A549 (cell line): ENCODE results near the gene GAS7. TPM values are rescaled to one million over a fixed set of nuclear protein-coding genes. Genes with fewer than 3 reads are reported as not detected.
"Not testable (repeated sequence)": the region's sequence is repeated elsewhere in the genome, so short reads cannot be mapped to it uniquely, and the experiment has no call there.

Experiments
- ATAC-seq, 2 experiments: fragments of 200-7000 bp in 1 of 2; fragments of >200 bp in 1 of 2; cut with Nextera tagmentation in 1 of 2; cut with Tn5 transposase in 1 of 2; 3 replicates each; pipeline versions ENCODE4 v1.8.0 to v1.9.1; 2018 to 2020; ENCODE audit warnings: mild to moderate bottlenecking in 1 of 2, moderate library complexity in 1 of 2
- CTCF ChIA-PET: fragments of 300-600 bp; sonication (Branson Sonifier 250); formaldehyde crosslinking; extraction: SDS; loops from one replicate; lab custom pipeline; 2021; ENCODE audit warnings: antibody characterized with exemption, inconsistent platforms; lab: Yijun Ruan, JAX
- POLR2A ChIA-PET: fragments of 350-600 bp; formaldehyde crosslinking; extraction: SDS; loops from one replicate; lab custom pipeline; 2021; ENCODE audit warnings: antibody characterized with exemption, inconsistent platforms; lab: Yijun Ruan, JAX
- DNase-seq, 2 experiments: peaks; one replicate each; pipeline versions ENCODE4 v3.0.0 to v3.0.0-alpha.2; 2011 to 2016; ENCODE audit warnings: low read depth in 1 of 2, low spot score in 1 of 2
- FAIRE-seq: peaks from 2 replicates; lab custom pipeline; 2011; peaks lifted over from hg19 to GRCh38; lab: Jason Lieb, UNC
- H3K27ac ChIP-seq, 2 experiments: fragments of >200 bp; sonication (Bioruptor Twin); formaldehyde crosslinking; 3 replicates each; pipeline ENCODE4 v1.5.1; 2016 to 2017
- H3K4me1 ChIP-seq: fragments of >200 bp; sonication (Bioruptor Twin); formaldehyde crosslinking; 3 replicates; pipeline ENCODE4 v1.6.1; 2016
- H3K4me2 ChIP-seq: fragments of >200 bp; sonication (Bioruptor Twin); formaldehyde crosslinking; 3 replicates; pipeline ENCODE4 v1.6.1; 2016
- H3K4me3 ChIP-seq: fragments of >200 bp; sonication (Bioruptor Twin); formaldehyde crosslinking; 3 replicates; pipeline ENCODE4 v1.5.1; 2016
- H3K9me3 ChIP-seq: fragments of >200 bp; sonication (Bioruptor Twin); formaldehyde crosslinking; 3 replicates; pipeline ENCODE4 v1.6.1; 2016
- ATOH8 ChIP-seq: fragments of 250-450 bp; sonication (Bioruptor Pico); IDR thresholded peaks from 2 replicates; pipeline ENCODE4 v1.5.0; 2020; ENCODE audit warnings: low read depth, mild to moderate bottlenecking, moderate library complexity
- CHD2 ChIP-seq: fragments of 150-350 bp; IDR thresholded peaks from 2 replicates; pipeline ENCODE4 v1.6.1; 2014; ENCODE audit warnings: low read length; ENCODE audit not compliant: partially characterized antibody
- EP300 ChIP-seq, 2 experiments: fragments of >200 bp; sonication (Bioruptor Twin); formaldehyde crosslinking; IDR thresholded peaks; 2 replicates in 1 of 2; 3 replicates in 1 of 2; pipeline ENCODE4 v1.6.1; 2016 to 2017
- ESRRA ChIP-seq: fragments of 150-350 bp; IDR thresholded peaks from 2 replicates; pipeline ENCODE4 v1.6.1; 2014; ENCODE audit warnings: mild to moderate bottlenecking, low read length, borderline replicate concordance
- FOSL2 ChIP-seq, 2 experiments: fragments of 450-650 bp in 1 of 2; fragments of >200 bp in 1 of 2; sonication (Bioruptor Twin) in 1 of 2; formaldehyde crosslinking; IDR thresholded peaks; 2 replicates each; pipeline versions ENCODE4 v1.5.0 to v1.6.1; 2016 to 2020; ENCODE audit warnings: mild to moderate bottlenecking in 1 of 2, moderate library complexity in 1 of 2
- FOXS1 ChIP-seq: fragments of 250-450 bp; sonication (Bioruptor Pico); IDR thresholded peaks from 2 replicates; pipeline ENCODE4 v1.5.0; 2020; ENCODE audit warnings: mild to moderate bottlenecking, moderate library complexity
- GATA3 ChIP-seq: IDR thresholded peaks from 2 replicates; pipeline ENCODE4 v1.6.1; 2012; ENCODE audit warnings: borderline replicate concordance
- HEYL ChIP-seq: fragments of 250-450 bp; sonication (Bioruptor Pico); IDR thresholded peaks from 2 replicates; pipeline ENCODE4 v1.8.0; 2021; ENCODE audit warnings: mild to moderate bottlenecking, moderate library complexity
- HOXA7 ChIP-seq: fragments of 250-450 bp; sonication (Bioruptor Pico); IDR thresholded peaks from 2 replicates; pipeline ENCODE4 v1.5.0; 2020; ENCODE audit warnings: mild to moderate bottlenecking, moderate library complexity
- JUN ChIP-seq, 2 experiments: fragments of >200 bp; sonication (Bioruptor Twin); formaldehyde crosslinking; IDR thresholded peaks; 2 replicates in 1 of 2; 3 replicates in 1 of 2; pipeline ENCODE4 v1.6.1; 2016 to 2017
- JUNB ChIP-seq: fragments of >200 bp; sonication (Bioruptor Twin); formaldehyde crosslinking; IDR thresholded peaks from 2 replicates; pipeline ENCODE4 v1.6.1; 2016
- KDM1A ChIP-seq: fragments of 200-600 bp; sonication (generic); IDR thresholded peaks from 2 replicates; pipeline ENCODE4 v1.6.1; 2016; ENCODE audit warnings: low read depth, mild to moderate bottlenecking
- MAFK ChIP-seq: fragments of 450-650 bp; IDR thresholded peaks from 2 replicates; pipeline ENCODE4 v1.6.1; 2014; ENCODE audit not compliant: partially characterized antibody
- MYC ChIP-seq: IDR thresholded peaks from 2 replicates; pipeline ENCODE4 v1.6.1; 2012; ENCODE audit warnings: mild to moderate bottlenecking, inconsistent platforms, low read length, improper control_type of control experiment, borderline replicate concordance
- NFE2L2 ChIP-seq: fragments of 150-350 bp; conservative IDR thresholded peaks from 2 replicates; pipeline ENCODE4 v1.6.1; 2014; ENCODE audit warnings: low read length
- NR3C1 ChIP-seq: fragments of >200 bp; sonication (Bioruptor Twin); formaldehyde crosslinking; IDR thresholded peaks from 3 replicates; pipeline ENCODE4 v1.6.1; 2017
- PHF8 ChIP-seq: fragments of 200-600 bp; sonication (generic); IDR thresholded peaks from 2 replicates; pipeline ENCODE4 v1.6.1; 2016; ENCODE audit warnings: low read depth, mild to moderate bottlenecking, antibody characterized with exemption, moderate library complexity, borderline replicate concordance
- TP53 ChIP-seq: fragments of 250-450 bp; sonication (Bioruptor Pico); IDR thresholded peaks from 2 replicates; pipeline ENCODE4 v1.5.0; 2021; ENCODE audit warnings: mild to moderate bottlenecking, moderate library complexity
- ZC3H11A ChIP-seq: fragments of 450-650 bp; IDR thresholded peaks from 2 replicates; pipeline ENCODE4 v1.6.1; 2014; ENCODE audit warnings: antibody characterized with exemption, mild to moderate bottlenecking
- WGBS: methylation state at CpG from one replicate; pipeline ENCODE4 v1.1.6; 2017; ENCODE audit errors: missing lambda C conversion rate; 5-methylcytosine and 5-hydroxymethylcytosine counted together
- polyA plus RNA-seq, 4 experiments: library from polyadenylated mRNA; depleted of rRNA in 3 of 4; stranded (reverse); fragments of >200 nt; fragmentation: RNase III in 1 of 4; extraction: RNeasy Plus Mini Kit Qiagen cat#74134 plus additional on column Dnase treatment in 1 of 4; gene quantifications; 2 replicates in 3 of 4; 3 replicates in 1 of 4; pipeline ENCODE4 v1.2.3, GENCODE V29; 2011 to 2017
- TF ChIP-seq, protein P1 (sequence below): fragments of >200 bp; sonication (Bioruptor Twin); formaldehyde crosslinking; IDR thresholded peaks from 2 replicates; pipeline ENCODE4 v1.6.1; 2016
- TF ChIP-seq, protein P2 (sequence below): IDR thresholded peaks from 2 replicates; pipeline ENCODE4 v1.6.1; 2012

The GAS7 gene
- polyA plus RNA-seq, 2 of the 4 experiments (the other 2 are of a cell fraction): 1.3 to 1.5 TPM

- POLR2A ChIA-PET: no interaction called here
- Histone ChIP-seq H3K4me1 (peaks cover 17% of the 10 kb centered on the region; the same call in 2 of the 3 replicates), H3K9me3 (peaks cover 9% of the 10 kb centered on the region; the same call in 1 of the 3 replicates), H3K4me2 (no peak overlapping the region), H3K27ac (no peak overlapping the region), H3K4me3 (no peak overlapping the region)
- no peak for DNase-seq
- no peak for FAIRE-seq
- CTCF ChIA-PET: interaction anchor here (1.3 kb wide), 1 partner anchor 44 kb away, joined by 3 read pairs; no protein-coding TSS in a partner anchor
- no peak for TF ChIP-seq NFE2L2
- TF ChIP-seq FOXS1 (CRISPR knock-in tag): no peak
- no peak for ATAC-seq
- WGBS: 62% methylated on average over 8 of the region's 8 CpGs
These were observed 101.8 kb downstream of the GAS7 start for GRCh38 chr17:10096596-10096995.

GRCh38 chr17:10095295-10095694 lies 103.1 kb downstream of the GAS7 start:
- Histone ChIP-seq H3K27ac (peak overlapping the region in 1 of 2 experiments; percentile 16; a peak in 1 of 6 replicates), H3K4me1 (peaks cover 17% of the 10 kb centered on the region; the same call in 2 of the 3 replicates)
- H3K4me3 ChIP-seq, H3K4me2 ChIP-seq, CTCF ChIA-PET, H3K9me3 ChIP-seq, POLR2A ChIA-PET: not testable (repeated sequence)
- ATAC-seq (peak; percentile 51 to 56; a peak in 3 of 6 replicates), FAIRE-seq (peak; percentile 56), DNase-seq (peak in 1 of 2 experiments; percentile 60)
- WGBS: 24% methylated on average over 8 of the region's 8 CpGs
- TF ChIP-seq GATA3: peak; percentile 44; the same call in 1 of the 2 replicates
- TF ChIP-seq FOSL2 (IDR thresholded peaks at IDR 0.05): peak; percentile 35; the same call in 1 of the 2 replicates
- peak; percentile 40; the same call in 1 of the 2 replicates for TF ChIP-seq FOSL2 (CRISPR knock-in tag; IDR thresholded peaks at IDR 0.05)
- peak; percentile 41; the same call in 1 of the 2 replicates for TF ChIP-seq JUNB

- ChIA-PET CTCF (interaction anchor here (1.4 kb wide), 1 partner anchor 128 kb away, joined by 3 read pairs; no protein-coding TSS in a partner anchor), POLR2A (no interaction called here)
- no peak for FAIRE-seq
- Histone ChIP-seq H3K9me3 (peaks cover 9% of the 10 kb centered on the region; the same call in 1 of the 3 replicates), H3K4me1 (peaks cover 17% of the 10 kb centered on the region; the same call in 2 of the 3 replicates), H3K4me3 (no peak overlapping the region), H3K27ac (peak overlapping the region in 1 of 2 experiments; percentile 16; a peak in 1 of 6 replicates), H3K4me2 (no peak overlapping the region)
- no peak for TF ChIP-seq JUN (IDR thresholded peaks at IDR 0.05)
- no peak for TF ChIP-seq TP53 (CRISPR knock-in tag)
- no peak for TF ChIP-seq MYC
- TF ChIP-seq, protein P1, sequence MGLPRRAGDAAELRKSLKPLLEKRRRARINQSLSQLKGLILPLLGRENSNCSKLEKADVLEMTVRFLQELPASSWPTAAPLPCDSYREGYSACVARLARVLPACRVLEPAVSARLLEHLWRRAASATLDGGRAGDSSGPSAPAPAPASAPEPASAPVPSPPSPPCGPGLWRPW: no peak
- no peak for TF ChIP-seq MAFK
- TF ChIP-seq FOSL2 (IDR thresholded peaks at IDR 0.05): no peak
- no peak for TF ChIP-seq FOSL2 (CRISPR knock-in tag; IDR thresholded peaks at IDR 0.05)
- no peak for TF ChIP-seq PHF8
- no peak for TF ChIP-seq NFE2L2
- no peak for TF ChIP-seq ATOH8 (CRISPR knock-in tag)
- no peak for TF ChIP-seq HEYL (CRISPR knock-in tag)
- no peak for TF ChIP-seq NR3C1
- TF ChIP-seq ZC3H11A: no peak
- TF ChIP-seq EP300 (IDR thresholded peaks at IDR 0.05): no peak
- TF ChIP-seq, protein P2, sequence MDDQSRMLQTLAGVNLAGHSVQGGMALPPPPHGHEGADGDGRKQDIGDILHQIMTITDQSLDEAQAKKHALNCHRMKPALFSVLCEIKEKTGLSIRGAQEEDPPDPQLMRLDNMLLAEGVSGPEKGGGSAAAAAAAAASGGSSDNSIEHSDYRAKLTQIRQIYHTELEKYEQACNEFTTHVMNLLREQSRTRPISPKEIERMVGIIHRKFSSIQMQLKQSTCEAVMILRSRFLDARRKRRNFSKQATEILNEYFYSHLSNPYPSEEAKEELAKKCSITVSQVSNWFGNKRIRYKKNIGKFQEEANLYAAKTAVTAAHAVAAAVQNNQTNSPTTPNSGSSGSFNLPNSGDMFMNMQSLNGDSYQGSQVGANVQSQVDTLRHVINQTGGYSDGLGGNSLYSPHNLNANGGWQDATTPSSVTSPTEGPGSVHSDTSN: no peak
- TF ChIP-seq KDM1A: no peak
- no peak for TF ChIP-seq HOXA7 (CRISPR knock-in tag)
- no peak for TF ChIP-seq CHD2
- no peak for TF ChIP-seq ESRRA
- ATAC-seq: no peak
- 57% methylated on average over 8 of the region's 8 CpGs for WGBS
- no peak for DNase-seq
These were observed 103.6 kb downstream of the GAS7 start for GRCh38 chr17:10094797-10095196.
